Thyroid gland (tissue), 4 donors: Measurements from ENCODE around the gene RAB11FIP3.

Experiments
- POLR2A ChIP-seq, 2 donors: fragments of 450-650 bp; IDR thresholded peaks; one replicate each; pipeline ENCODE4 v1.6.1; 2017; ENCODE audit warnings: antibody characterized with exemption in 2 of 2, mild to moderate bottlenecking in 2 of 2, moderate library complexity in 1 of 2
- TF ChIP-seq, protein P1 (sequence below), 6 experiments: fragments of 200-600 bp in 3 of 6; fragments of 450-650 bp in 3 of 6; sonication (generic) in 3 of 6; IDR thresholded peaks; one replicate each; pipeline ENCODE4 v1.5.1; 2016 to 2019; ENCODE audit warnings: antibody characterized with exemption in 6 of 6, mild to moderate bottlenecking in 2 of 6, inconsistent platforms in 1 of 6, moderate library complexity in 1 of 6

DNA sequence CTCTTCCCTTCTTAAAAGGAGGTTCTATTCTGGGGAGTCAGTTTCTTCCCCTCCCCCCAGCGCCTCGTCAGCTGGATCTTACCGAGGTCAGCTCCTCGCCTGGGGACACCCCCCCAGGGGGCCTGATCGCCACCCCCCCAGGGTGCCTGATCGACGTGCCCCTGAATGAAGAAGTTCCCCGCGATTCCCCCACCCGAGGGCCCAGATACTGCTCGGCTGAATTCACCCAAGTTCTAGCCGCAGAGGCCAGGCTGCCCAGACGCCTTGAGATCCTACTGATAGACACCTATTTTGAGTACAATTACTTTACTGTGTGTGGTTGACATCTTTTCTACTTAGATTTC is 1.4 kb downstream of the RAB11FIP3 start:
- TF ChIP-seq, protein P1, sequence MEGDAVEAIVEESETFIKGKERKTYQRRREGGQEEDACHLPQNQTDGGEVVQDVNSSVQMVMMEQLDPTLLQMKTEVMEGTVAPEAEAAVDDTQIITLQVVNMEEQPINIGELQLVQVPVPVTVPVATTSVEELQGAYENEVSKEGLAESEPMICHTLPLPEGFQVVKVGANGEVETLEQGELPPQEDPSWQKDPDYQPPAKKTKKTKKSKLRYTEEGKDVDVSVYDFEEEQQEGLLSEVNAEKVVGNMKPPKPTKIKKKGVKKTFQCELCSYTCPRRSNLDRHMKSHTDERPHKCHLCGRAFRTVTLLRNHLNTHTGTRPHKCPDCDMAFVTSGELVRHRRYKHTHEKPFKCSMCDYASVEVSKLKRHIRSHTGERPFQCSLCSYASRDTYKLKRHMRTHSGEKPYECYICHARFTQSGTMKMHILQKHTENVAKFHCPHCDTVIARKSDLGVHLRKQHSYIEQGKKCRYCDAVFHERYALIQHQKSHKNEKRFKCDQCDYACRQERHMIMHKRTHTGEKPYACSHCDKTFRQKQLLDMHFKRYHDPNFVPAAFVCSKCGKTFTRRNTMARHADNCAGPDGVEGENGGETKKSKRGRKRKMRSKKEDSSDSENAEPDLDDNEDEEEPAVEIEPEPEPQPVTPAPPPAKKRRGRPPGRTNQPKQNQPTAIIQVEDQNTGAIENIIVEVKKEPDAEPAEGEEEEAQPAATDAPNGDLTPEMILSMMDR (IDR thresholded peaks at IDR 0.05), result no peak
- no peak for TF ChIP-seq POLR2A (IDR thresholded peaks at IDR 0.05)
